Posterior vena cava (tissue), 2 donors: ENCODE measurements around the gene KCNJ8. TPM values are rescaled to one million over a fixed set of nuclear protein-coding genes. Genes with fewer than 3 reads are reported as not detected.
"Not testable (repeated sequence)": the region's sequence is repeated elsewhere in the genome, so short reads cannot be mapped to it uniquely, and the experiment has no call there.

Experiments used
- DNase-seq: peaks from one replicate; pipeline ENCODE4 v3.0.0-alpha.2; 2020; ENCODE audit warnings: low spot score
- intact Hi-C, 2 donors: fragments of 100-400 bp; cut with DNase I; formaldehyde crosslinking; loops; one replicate each; pipeline versions ENCODE4 v1.14.1 to v1.14.2; 2022 to 2023
- long read RNA-seq, 2 donors: library from polyadenylated mRNA; unstranded; transcript quantifications; one replicate each; pipeline ENCODE4 v2.0.0, GENCODE V29; 2020 to 2021
- total RNA-seq, 2 donors: library from RNA; stranded (reverse); fragmentation: NEBNext Ultra II Directional; extraction: Animal tissue kit (Norgen Biotek cat#: 25700); gene quantifications; one replicate each; pipeline ENCODE4 v1.2.1, GENCODE V29; 2021
- donor health status: DM: yes; HTN: yes; CAD: no.
- donor health status: DM: yes; HTN: yes; CAD: no.

The KCNJ8 gene
- total RNA-seq: 10 to 100 TPM; 30.9 to 32.0 TPM
- long read RNA-seq, donor 1, transcript KCNJ8-201 (3 exons, 2,389 nt): major isoform, 13 of 17 reads
- long read RNA-seq, donor 1, partial matches to known transcripts: 3 of 17 reads
- long read RNA-seq, donor 1, other reads (novel, unspliced or antisense): 1 of 17 reads
- long read RNA-seq, donor 2, transcript KCNJ8-201 (3 exons, 2,389 nt): major isoform, 94 of 123 reads
- long read RNA-seq, donor 2, partial matches to known transcripts: 12 of 123 reads
- long read RNA-seq, donor 2, other reads (novel, unspliced or antisense): 17 of 123 reads

GRCh38 chr12:21774358-21775132 lies at the start of gene KCNJ8:
Gene KCNJ8, minus strand, starts transcription at chr12:21774706. Its CDS starts 1,090 bp downstream, at chr12:21773616.
- DNase-seq: peak; percentile 93
- intact Hi-C loops: loop anchor here in 1 of 2 donors (10.0 kb wide), 1 partner anchor 50 kb away; no protein-coding TSS in a partner anchor

GRCh38 chr12:21823581-21823980 lies 49.1 kb upstream of the KCNJ8 start:
- peak; percentile 93 for DNase-seq
- intact Hi-C loops: loop anchor here in 1 of 2 donors (10.0 kb wide), 1 partner anchor 49 kb away; the partner anchor contains the start of gene KCNJ8

GRCh38 chr12:21819678-21820077 lies 45.2 kb upstream of the KCNJ8 start:
- intact Hi-C loops: loop anchor here in 1 of 2 donors (10.0 kb wide), 1 partner anchor 45 kb away; the partner anchor contains the start of gene KCNJ8
- DNase-seq: no peak

- DNase-seq: no peak
- intact Hi-C loops: no loop called here
Observed at GRCh38 chr12:21819236-21819635, 44.7 kb upstream of the KCNJ8 start.

GRCh38 chr12:21818627-21819026 lies 44.1 kb upstream of the KCNJ8 start:
- no peak for DNase-seq
- intact Hi-C loops: no loop called here

GRCh38 chr12:21815306-21816062 lies 41.0 kb upstream of the KCNJ8 start:
- DNase-seq: no peak
- intact Hi-C loops: no loop called here

- intact Hi-C loops: no loop called here
- no peak for DNase-seq
Observed at GRCh38 chr12:21814814-21815213, 40.3 kb upstream of the KCNJ8 start.

GRCh38 chr12:21814327-21814726 lies 39.8 kb upstream of the KCNJ8 start:
- intact Hi-C loops: no loop called here
- no peak for DNase-seq

- intact Hi-C loops: no loop called here
- DNase-seq: no peak
Observed at GRCh38 chr12:21813751-21814150, 39.2 kb upstream of the KCNJ8 start.

- DNase-seq: no peak
- intact Hi-C loops: no loop called here
Observed at GRCh38 chr12:21813125-21813524, 38.6 kb upstream of the KCNJ8 start.

GRCh38 chr12:21812340-21812739 lies 37.8 kb upstream of the KCNJ8 start:
- intact Hi-C loops, DNase-seq: not testable (repeated sequence)

- intact Hi-C loops: no loop called here
- no peak for DNase-seq
Observed at GRCh38 chr12:21809100-21809499, 34.6 kb upstream of the KCNJ8 start.

- no peak for DNase-seq
- intact Hi-C loops: no loop called here
Observed at GRCh38 chr12:21806255-21806654, 31.7 kb upstream of the KCNJ8 start.

GRCh38 chr12:21801522-21802288 lies 27.2 kb upstream of the KCNJ8 start:
- DNase-seq: no peak
- intact Hi-C loops: no loop called here

- DNase-seq: no peak
- intact Hi-C loops: no loop called here
Observed at GRCh38 chr12:21800011-21800410, 25.5 kb upstream of the KCNJ8 start.

GRCh38 chr12:21797539-21797938 lies 23.0 kb upstream of the KCNJ8 start:
- intact Hi-C loops: no loop called here
- DNase-seq: no peak

- no peak for DNase-seq
- intact Hi-C loops: no loop called here
Observed at GRCh38 chr12:21795648-21796328, 21.3 kb upstream of the KCNJ8 start.

GRCh38 chr12:21794807-21795595 lies 20.5 kb upstream of the KCNJ8 start:
- intact Hi-C loops, DNase-seq: not testable (repeated sequence)
